SJSA1 (cell line): ENCODE measurements around the gene CADPS. TPM values are rescaled to one million over a fixed set of nuclear protein-coding genes. Genes with fewer than 3 reads are reported as not detected.

Experiments used
- DNase-seq, 2 experiments: peaks; one replicate each; pipeline ENCODE4 v3.0.0-alpha.2; 2015 to 2020; ENCODE audit warnings: low spot score in 2 of 2, low read depth in 1 of 2
- H3K27ac ChIP-seq: fragments of 250-450 bp; sonication (Bioruptor Pico); 2 replicates; pipeline ENCODE4 v1.5.1; 2020; ENCODE audit warnings: mild to moderate bottlenecking, moderate library complexity
- H3K27me3 ChIP-seq: fragments of 250-450 bp; sonication (Bioruptor Pico); replicated peaks from 2 replicates; pipeline ENCODE4 v1.5.1; 2020; ENCODE audit warnings: mild to moderate bottlenecking, moderate library complexity
- H3K36me3 ChIP-seq: fragments of 250-450 bp; sonication (Bioruptor Pico); 2 replicates; pipeline ENCODE4 v1.5.1; 2020; ENCODE audit warnings: mild to moderate bottlenecking
- H3K4me1 ChIP-seq: fragments of 250-450 bp; sonication (Bioruptor Pico); replicated peaks from 2 replicates; pipeline ENCODE4 v1.6.1; 2021; ENCODE audit warnings: mild to moderate bottlenecking
- H3K4me3 ChIP-seq: fragments of 250-450 bp; sonication (Bioruptor Pico); 2 replicates; pipeline ENCODE4 v1.5.1; 2020; ENCODE audit warnings: mild to moderate bottlenecking
- H3K9me3 ChIP-seq: fragments of 250-450 bp; sonication (Bioruptor Pico); replicated peaks from 2 replicates; pipeline ENCODE4 v1.5.1; 2020; ENCODE audit warnings: mild to moderate bottlenecking
- total RNA-seq: library from RNA; depleted of rRNA; stranded (reverse); fragments of >200 nt; shearing (Covaris generic); gene quantifications from 2 replicates; pipeline ENCODE4 v1.2.3, GENCODE V29; 2014

Gene CADPS
- total RNA-seq, 1 experiment from 2014 or later = not detected

- Histone ChIP-seq H3K4me3 (no peak overlapping the region), H3K27ac (no peak overlapping the region), H3K4me1 (no peaks in the 10 kb centered on the region), H3K9me3 (no peaks in the 10 kb centered on the region), H3K36me3 (no peaks in the 10 kb centered on the region), H3K27me3 (peaks cover 13% of the 10 kb centered on the region; the same call in 1 of the 2 replicates)
- no peak for DNase-seq
Measured at GRCh38 chr3:62439176-62439813, 435.9 kb downstream of the CADPS start.

- Histone ChIP-seq H3K4me1 (no peaks in the 10 kb centered on the region), H3K27me3 (peaks cover 13% of the 10 kb centered on the region; the same call in 1 of the 2 replicates), H3K4me3 (no peak overlapping the region), H3K9me3 (no peaks in the 10 kb centered on the region), H3K36me3 (no peaks in the 10 kb centered on the region), H3K27ac (no peak overlapping the region)
- no peak for DNase-seq
Measured at GRCh38 chr3:62436785-62437184, 438.4 kb downstream of the CADPS start.

GRCh38 chr3:62433396-62433795 is 441.8 kb downstream of the CADPS start:
- no peak for DNase-seq
- H3K36me3 ChIP-seq = no peaks in the 10 kb centered on the region
- H3K9me3 ChIP-seq = no peaks in the 10 kb centered on the region
- peaks cover 13% of the 10 kb centered on the region; the same call in 1 of the 2 replicates for H3K27me3 ChIP-seq
- H3K27ac ChIP-seq = no peak overlapping the region
- no peaks in the 10 kb centered on the region for H3K4me1 ChIP-seq
- no peak overlapping the region for H3K4me3 ChIP-seq

- H3K27me3 ChIP-seq = no peaks in the 10 kb centered on the region
Measured at GRCh38 chr3:62421207-62421606, 454.0 kb downstream of the CADPS start.

GRCh38 chr3:62416144-62416543 is 459.1 kb downstream of the CADPS start:
- H3K4me1 ChIP-seq = no peaks in the 10 kb centered on the region
- H3K27ac ChIP-seq = no peak overlapping the region
- no peak overlapping the region for H3K4me3 ChIP-seq
- no peaks in the 10 kb centered on the region for H3K9me3 ChIP-seq
- H3K27me3 ChIP-seq = peaks cover 4% of the 10 kb centered on the region; the same call in 1 of the 2 replicates
- no peaks in the 10 kb centered on the region for H3K36me3 ChIP-seq
- no peak for DNase-seq

More at GRCh38 chr3:62421207-62421606, 454.0 kb downstream of the CADPS start:
- no peak overlapping the region for H3K27ac ChIP-seq
- no peaks in the 10 kb centered on the region for H3K4me1 ChIP-seq
- no peak overlapping the region for H3K4me3 ChIP-seq
- no peak for DNase-seq
- H3K36me3 ChIP-seq = no peaks in the 10 kb centered on the region
- H3K9me3 ChIP-seq = no peaks in the 10 kb centered on the region

GRCh38 chr3:62415312-62415801 is 459.9 kb downstream of the CADPS start:
- peaks cover 4% of the 10 kb centered on the region; the same call in 1 of the 2 replicates for H3K27me3 ChIP-seq
- H3K4me3 ChIP-seq = no peak overlapping the region
- no peaks in the 10 kb centered on the region for H3K4me1 ChIP-seq
- no peaks in the 10 kb centered on the region for H3K36me3 ChIP-seq
- no peak overlapping the region for H3K27ac ChIP-seq
- no peaks in the 10 kb centered on the region for H3K9me3 ChIP-seq
- no peak for DNase-seq

GRCh38 chr3:62414786-62415185 is 460.4 kb downstream of the CADPS start:
- Histone ChIP-seq H3K4me1 (no peaks in the 10 kb centered on the region), H3K36me3 (no peaks in the 10 kb centered on the region), H3K9me3 (no peaks in the 10 kb centered on the region), H3K27me3 (peaks cover 4% of the 10 kb centered on the region; the same call in 1 of the 2 replicates), H3K27ac (no peak overlapping the region), H3K4me3 (no peak overlapping the region)
- no peak for DNase-seq

GRCh38 chr3:62413687-62414086 is 461.5 kb downstream of the CADPS start:
- no peaks in the 10 kb centered on the region for H3K4me1 ChIP-seq
- H3K4me3 ChIP-seq = no peak overlapping the region
- no peak overlapping the region for H3K27ac ChIP-seq
- no peak for DNase-seq
- no peaks in the 10 kb centered on the region for H3K36me3 ChIP-seq
- H3K27me3 ChIP-seq = peaks cover 4% of the 10 kb centered on the region; the same call in 1 of the 2 replicates
- no peaks in the 10 kb centered on the region for H3K9me3 ChIP-seq

- H3K27me3 ChIP-seq = no peaks in the 10 kb centered on the region
- H3K27ac ChIP-seq = no peak overlapping the region
- no peaks in the 10 kb centered on the region for H3K9me3 ChIP-seq
- no peak overlapping the region for H3K4me3 ChIP-seq
- DNase-seq = no peak
- H3K36me3 ChIP-seq = no peaks in the 10 kb centered on the region
- H3K4me1 ChIP-seq = no peaks in the 10 kb centered on the region
Measured at GRCh38 chr3:62406945-62407344, 468.3 kb downstream of the CADPS start.

GRCh38 chr3:62405566-62405965 is 469.6 kb downstream of the CADPS start:
- H3K27me3 ChIP-seq = no peaks in the 10 kb centered on the region
- DNase-seq = no peak
- H3K27ac ChIP-seq = no peak overlapping the region
- no peaks in the 10 kb centered on the region for H3K9me3 ChIP-seq
- no peak overlapping the region for H3K4me3 ChIP-seq
- H3K4me1 ChIP-seq = no peaks in the 10 kb centered on the region
- no peaks in the 10 kb centered on the region for H3K36me3 ChIP-seq

- H3K4me3 ChIP-seq = no peak overlapping the region
- H3K4me1 ChIP-seq = no peaks in the 10 kb centered on the region
- no peak for DNase-seq
- no peak overlapping the region for H3K27ac ChIP-seq
- H3K36me3 ChIP-seq = no peaks in the 10 kb centered on the region
- no peaks in the 10 kb centered on the region for H3K9me3 ChIP-seq
- H3K27me3 ChIP-seq = no peaks in the 10 kb centered on the region
Measured at GRCh38 chr3:62405135-62405534, 470.1 kb downstream of the CADPS start.

- H3K27me3 ChIP-seq = no peaks in the 10 kb centered on the region
Measured at GRCh38 chr3:62404321-62404720, 470.9 kb downstream of the CADPS start.

GRCh38 chr3:62403765-62404164 is 471.5 kb downstream of the CADPS start:
- Histone ChIP-seq H3K27me3 (no peaks in the 10 kb centered on the region), H3K4me1 (no peaks in the 10 kb centered on the region), H3K27ac (no peak overlapping the region), H3K36me3 (no peaks in the 10 kb centered on the region), H3K9me3 (no peaks in the 10 kb centered on the region), H3K4me3 (no peak overlapping the region)
- no peak for DNase-seq

More at GRCh38 chr3:62404321-62404720, 470.9 kb downstream of the CADPS start:
- Histone ChIP-seq H3K9me3 (no peaks in the 10 kb centered on the region), H3K36me3 (no peaks in the 10 kb centered on the region), H3K4me3 (no peak overlapping the region), H3K4me1 (no peaks in the 10 kb centered on the region), H3K27ac (no peak overlapping the region)
- no peak for DNase-seq

- H3K4me3 ChIP-seq = no peak overlapping the region
- DNase-seq = no peak
- H3K36me3 ChIP-seq = no peaks in the 10 kb centered on the region
- H3K27me3 ChIP-seq = 0 out of 2 replicates have a peak, but pooled peaks cover 4% of the 10 kb centered on the region
- H3K4me1 ChIP-seq = no peaks in the 10 kb centered on the region
- no peaks in the 10 kb centered on the region for H3K9me3 ChIP-seq
- H3K27ac ChIP-seq = no peak overlapping the region
Measured at GRCh38 chr3:62392626-62393292, 482.5 kb downstream of the CADPS start.
